Measurements from ENCODE around the gene UNC13B.
"Not testable (repeated sequence)": the region's sequence is repeated elsewhere in the genome, so short reads cannot be mapped to it uniquely, and the experiment has no call there.

The UNC13B gene

GRCh38 chr9:35374910-35375309 lies 213.1 kb downstream of the UNC13B start:
- no peak for DNase-seq (ENCODE audit: low read depth)

DNA sequence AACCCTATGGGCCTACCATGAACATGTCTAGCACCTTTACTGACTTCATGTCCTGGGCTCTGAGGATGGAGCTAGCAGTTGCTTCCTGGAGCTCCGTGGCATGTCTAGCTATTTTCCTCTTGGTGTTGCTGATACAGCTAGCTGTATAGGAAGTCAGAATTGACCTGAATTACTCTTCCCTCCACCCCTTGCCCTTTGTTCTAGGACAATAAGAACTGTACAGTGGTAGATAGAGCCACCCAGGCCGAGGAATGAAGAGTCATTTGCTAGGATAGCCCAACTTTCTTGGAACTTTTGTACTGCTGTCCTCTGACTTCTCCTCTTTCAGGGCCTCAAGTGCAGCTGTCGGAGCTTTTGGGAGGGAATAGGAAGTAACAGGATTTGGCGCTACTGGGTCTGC lies 218.2 kb downstream of the UNC13B start:
- DNase-seq (ENCODE audit: low read depth): no peak

DNA sequence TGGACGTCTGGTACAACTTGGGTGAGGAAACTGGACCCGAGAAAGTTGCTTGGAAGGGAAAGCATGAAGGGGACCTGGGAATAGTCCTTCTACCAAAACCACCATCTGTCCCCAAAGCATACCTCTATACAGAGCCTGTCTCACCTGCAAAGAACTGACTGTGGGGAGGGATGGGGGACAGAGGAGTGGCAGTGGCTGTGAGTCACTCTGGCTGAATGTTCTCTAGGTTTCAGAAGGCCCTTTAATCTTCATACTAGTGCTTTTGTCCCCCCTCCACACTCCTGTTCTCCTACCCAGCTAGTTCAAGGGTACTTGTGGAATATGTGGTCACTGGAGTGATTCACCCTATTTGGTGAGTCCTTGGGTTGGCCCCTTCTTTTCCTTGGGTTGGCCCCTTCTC lies 218.8 kb downstream of the UNC13B start:
- DNase-seq (ENCODE audit: low read depth): no peak

DNA sequence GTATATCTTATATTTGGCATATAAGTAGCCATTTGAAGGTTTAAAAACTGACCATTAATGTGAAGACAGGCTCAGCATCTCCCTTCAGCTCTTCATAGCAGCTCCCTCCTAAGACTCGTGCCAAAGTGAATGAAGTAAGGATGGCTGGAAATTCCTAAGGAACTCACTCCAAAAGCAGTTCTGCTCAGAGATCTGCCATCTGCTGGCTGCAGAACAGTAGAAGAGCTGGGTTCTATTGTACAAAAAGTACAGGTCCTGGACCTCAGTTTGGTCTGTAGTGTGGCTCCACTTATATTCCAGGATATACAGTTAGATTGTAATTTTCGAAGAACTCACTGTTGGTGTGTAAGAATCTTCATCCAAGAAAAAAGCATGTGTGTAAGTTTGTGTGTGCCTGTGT lies 223.2 kb downstream of the UNC13B start:
- peak; percentile 60 for DNase-seq (ENCODE audit: low read depth)

GRCh38 chr9:35395076-35395705 lies 233.4 kb downstream of the UNC13B start:
- no peak for DNase-seq (ENCODE audit: low read depth)

GRCh38 chr9:35395706-35396101 lies 233.9 kb downstream of the UNC13B start:
- no peak for DNase-seq (ENCODE audit: low read depth)

- DNase-seq (ENCODE audit: low read depth): no peak
These were observed 234.9 kb downstream of the UNC13B start for GRCh38 chr9:35396560-35397215.

GRCh38 chr9:35397216-35397698 lies 235.4 kb downstream of the UNC13B start:
- DNase-seq (ENCODE audit: low read depth): no peak

DNA sequence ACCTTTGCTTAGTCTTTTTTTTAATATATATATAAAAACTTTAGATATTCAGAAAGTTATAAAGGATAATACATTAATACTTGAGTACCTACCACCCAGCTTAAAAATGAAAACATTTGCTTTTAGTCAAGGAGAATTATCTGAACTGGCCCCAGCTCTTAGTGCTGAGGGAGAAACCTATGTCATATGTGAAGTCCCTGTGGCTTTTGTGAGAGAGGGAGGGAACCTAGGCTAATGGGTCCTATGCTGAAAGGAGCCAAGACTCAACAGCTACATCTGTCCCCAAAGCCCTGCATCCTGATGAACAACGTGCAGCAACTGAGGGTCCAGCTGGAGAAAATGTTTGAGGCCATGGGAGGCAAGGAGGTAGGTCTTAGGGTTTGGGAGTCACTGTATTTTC lies 236.1 kb downstream of the UNC13B start:
- DNase-seq (ENCODE audit: low read depth): no peak

DNA sequence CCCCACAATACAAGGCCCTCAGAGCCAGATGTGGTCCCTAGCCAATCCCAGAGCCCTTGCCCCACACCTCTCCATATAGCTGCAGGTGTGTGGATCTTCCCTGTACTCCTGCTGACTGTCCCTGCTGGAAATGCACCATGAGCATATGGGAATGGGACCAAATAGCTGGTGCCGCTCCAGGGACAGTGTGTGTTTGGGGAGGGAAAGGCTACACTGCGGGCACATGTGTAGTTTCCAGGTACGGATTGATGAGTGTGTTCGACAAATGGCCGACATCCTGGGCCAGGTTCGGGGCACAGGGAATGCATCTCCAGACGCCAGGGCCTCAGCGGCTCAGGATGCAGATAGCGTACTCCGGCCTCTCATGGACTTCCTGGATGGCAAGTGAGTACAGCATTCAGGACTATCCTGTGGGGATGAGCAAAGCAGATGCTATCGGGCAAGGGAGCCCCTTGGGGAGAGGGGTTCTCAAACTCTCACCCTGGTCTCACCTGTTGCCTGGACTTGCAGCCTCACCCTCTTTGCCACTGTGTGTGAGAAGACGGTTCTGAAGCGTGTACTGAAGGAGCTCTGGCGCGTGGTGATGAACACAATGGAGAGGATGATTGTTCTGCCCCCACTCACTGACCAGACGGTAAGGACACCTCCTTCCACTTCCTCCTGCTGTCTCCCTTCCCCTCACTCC lies 237.0 kb downstream of the UNC13B start:
- DNase-seq (ENCODE audit: low read depth): no peak

- no peak for DNase-seq (ENCODE audit: low read depth)
These were observed 243.1 kb downstream of the UNC13B start for GRCh38 chr9:35404865-35405264.

DNA sequence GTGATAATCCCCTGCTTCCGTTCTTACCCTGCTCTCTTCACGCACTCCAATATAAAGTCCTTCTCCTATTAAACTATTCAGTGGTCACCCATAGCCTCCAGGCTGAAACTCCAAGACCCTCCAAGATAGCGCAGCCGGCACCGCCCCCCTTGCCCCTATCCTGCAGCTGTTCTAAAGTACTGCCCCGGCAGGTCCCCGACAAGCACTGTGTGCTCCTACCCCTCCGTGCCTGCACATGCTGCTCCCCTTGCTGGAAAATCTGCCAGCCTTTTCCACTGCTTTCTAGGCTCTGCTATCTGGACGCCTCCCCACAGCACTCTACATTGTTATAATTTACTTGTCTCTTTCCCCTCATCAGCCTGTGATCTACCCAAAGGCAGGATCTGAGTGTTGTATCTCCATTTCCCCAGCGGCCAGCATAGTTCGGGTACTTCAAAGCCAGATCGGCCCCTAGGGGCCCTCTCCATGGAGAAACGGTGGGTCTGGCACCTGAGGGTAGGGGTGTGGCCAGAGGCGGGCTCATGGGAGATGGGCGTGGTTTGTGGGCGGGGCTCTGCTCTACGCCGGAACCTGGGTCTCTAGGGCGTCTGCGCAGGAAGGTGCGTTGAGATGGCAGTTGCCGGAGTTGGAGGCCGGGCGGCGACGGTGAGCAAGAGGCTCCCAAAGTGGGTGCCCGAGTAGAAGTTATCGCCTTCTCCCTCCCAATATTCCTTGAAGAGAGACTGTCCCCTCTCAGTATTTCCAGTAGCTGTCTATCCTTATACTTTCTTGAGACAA lies 244.6 kb downstream of the UNC13B start:
- peak; percentile 34 for DNase-seq (ENCODE audit: low read depth)

DNA sequence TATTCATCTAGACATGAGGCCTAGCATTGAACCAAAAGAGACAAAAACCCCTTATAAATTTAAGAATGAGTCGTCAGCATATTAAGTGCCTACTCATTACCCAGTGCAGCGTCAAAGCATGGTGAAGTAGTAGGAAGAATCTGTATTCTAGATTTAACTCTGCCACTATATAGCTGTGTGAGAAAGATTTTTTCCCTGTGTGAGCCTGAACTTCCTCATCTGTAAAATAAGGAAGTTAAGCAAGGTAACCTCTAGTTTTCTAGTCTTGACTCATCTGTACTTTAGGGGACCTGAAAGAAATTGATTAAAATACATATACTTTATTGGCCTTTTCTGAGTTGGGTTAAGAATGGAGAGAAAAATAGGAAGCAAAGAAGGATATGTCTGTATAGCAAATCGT lies 246.0 kb downstream of the UNC13B start:
- no peak for DNase-seq (ENCODE audit: low read depth)

DNA sequence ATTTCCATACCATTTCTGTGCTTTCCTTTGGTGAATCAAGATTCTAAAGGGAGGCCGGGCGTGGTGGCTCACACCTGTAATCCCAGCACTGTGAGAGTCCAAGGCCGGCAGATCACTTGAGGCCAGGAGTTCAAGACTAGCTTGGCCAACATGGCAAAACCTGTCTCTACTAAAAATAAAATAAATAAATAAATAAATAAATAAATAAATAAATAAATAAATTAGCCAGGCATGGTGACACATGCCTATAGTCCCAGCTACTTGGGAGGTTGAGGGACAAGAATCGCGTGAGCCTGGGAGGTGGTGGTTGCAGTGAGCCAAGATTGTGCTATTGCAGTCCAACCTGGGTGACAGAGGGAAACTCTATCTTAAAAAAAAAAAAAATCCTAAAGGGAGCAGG lies 247.6 kb downstream of the UNC13B start:
- not testable (repeated sequence) for DNase-seq (ENCODE audit: low read depth)

GRCh38 chr9:35414889-35415288 lies 253.1 kb downstream of the UNC13B start:
- DNase-seq (ENCODE audit: low read depth): no peak

DNA sequence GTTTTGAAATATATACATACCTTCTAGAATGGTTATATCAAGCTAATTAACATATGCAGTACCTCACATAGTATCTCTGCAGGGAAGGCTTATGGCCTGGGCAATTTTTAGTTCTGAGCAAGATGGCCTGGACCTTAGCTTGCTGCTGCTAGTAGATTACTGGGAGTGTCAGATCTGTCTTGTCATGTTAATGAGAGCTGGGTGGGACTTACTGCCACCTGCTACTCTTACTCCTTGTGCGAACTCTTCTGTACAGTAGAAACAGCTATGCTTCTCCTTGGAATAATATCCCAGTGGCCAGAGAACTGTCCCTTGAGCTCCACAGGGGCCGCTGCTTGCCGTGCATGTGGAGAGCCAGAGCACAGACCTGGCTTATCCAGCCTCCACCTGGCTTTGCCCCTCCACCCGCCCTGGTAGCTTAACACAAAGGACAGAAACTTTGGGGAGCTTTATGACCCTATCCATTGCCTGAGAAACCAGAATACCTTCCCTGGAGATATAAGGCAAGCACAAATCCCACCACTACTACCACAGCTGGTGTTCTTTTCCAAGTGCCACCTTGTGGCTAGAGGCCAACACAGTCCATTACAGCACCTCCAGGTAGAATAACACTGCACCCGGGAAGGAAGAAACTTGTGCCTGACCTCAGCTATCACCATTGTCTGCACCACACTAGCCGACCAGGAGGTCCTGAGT lies 253.7 kb downstream of the UNC13B start:
- no peak for DNase-seq (ENCODE audit: low read depth)

DNA sequence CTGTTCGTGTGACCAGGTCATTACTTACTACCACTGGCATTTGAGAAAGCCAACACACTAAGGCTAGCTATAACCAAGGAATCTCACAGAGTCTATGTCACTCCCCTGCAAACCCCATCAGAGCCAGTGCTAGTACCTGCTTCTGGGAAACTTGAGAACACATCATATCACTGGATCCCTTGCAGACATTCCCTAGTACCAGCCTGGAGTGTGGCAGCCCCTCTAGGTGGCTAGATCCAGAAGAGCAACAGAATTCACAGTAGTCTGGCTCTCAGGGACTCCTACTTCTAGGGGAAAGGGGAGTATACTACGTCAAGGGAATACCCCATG lies 254.3 kb downstream of the UNC13B start:
- no peak for DNase-seq (ENCODE audit: low read depth)

DNA sequence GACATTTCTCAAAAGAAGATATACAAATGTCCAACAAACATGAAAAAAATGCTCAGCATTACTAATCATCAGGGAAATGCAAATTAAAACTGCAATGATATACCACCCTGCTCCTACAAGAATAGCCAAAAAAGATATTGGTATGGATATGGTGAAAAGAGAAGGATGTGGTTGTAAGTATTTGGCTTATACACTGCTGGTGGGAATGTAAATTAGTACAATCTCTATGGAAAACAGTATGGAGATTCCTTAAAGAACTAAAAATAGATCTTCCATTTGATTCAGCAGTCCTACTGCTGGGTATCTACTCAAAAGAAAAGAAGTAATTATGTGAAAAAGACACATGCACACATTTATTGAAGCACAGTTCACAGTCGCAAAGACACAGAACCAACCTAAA lies 260.5 kb downstream of the UNC13B start:
- no peak for DNase-seq (ENCODE audit: low read depth)

GRCh38 chr9:35422753-35423152 lies 260.9 kb downstream of the UNC13B start:
- no peak for DNase-seq (ENCODE audit: low read depth)

- no peak for DNase-seq (ENCODE audit: low read depth)
These were observed 261.7 kb downstream of the UNC13B start for GRCh38 chr9:35423499-35423898.

GRCh38 chr9:35424356-35425352 lies 262.8 kb downstream of the UNC13B start:
- DNase-seq (ENCODE audit: low read depth): no peak

All from iris pigment epithelial cell (primary cell).